ENCODE results near the gene MZB1.
"Not testable (repeated sequence)": the region's sequence is repeated elsewhere in the genome, so short reads cannot be mapped to it uniquely, and the experiment has no call there.

The MZB1 gene

DNA sequence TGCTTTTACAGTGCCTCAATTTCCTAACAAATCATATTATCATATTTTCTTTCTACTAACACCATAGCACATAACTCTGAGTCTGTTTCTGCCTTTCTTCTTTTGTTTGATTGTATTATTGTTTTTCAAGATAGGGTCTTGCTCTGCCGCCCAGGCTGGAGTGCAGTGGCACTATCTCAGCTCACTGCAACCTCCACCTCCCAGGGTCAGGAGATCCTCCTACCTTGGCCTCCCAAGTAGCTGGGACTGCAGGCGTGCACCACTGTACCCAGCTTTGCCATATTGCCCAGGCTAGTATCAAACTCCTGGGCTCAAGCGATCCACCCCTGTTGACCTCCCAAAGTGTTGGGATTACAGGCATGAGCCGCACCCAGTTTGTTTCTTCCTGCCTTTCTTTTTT, 29.3 kb downstream of the MZB1 start:
- Histone ChIP-seq H3K9me3 (ENCODE audit: insufficient read depth, low read depth, low read length) (no peaks in the 10 kb centered on the region), H3K27me3 (ENCODE audit: insufficient read depth, low read length) (no peaks in the 10 kb centered on the region), H3K9ac (ENCODE audit: low read depth, low read length) (no peak overlapping the region), H3K4me1 (ENCODE audit: insufficient read depth, low read length) (no peaks in the 10 kb centered on the region), H3K36me3 (ENCODE audit: insufficient read depth, low read depth, low read length) (peaks cover 35% of the 10 kb centered on the region), H3K4me3 (ENCODE audit: low read length) (no peak overlapping the region), H3K27ac (ENCODE audit: low read length) (no peak overlapping the region)

- no peaks in the 10 kb centered on the region for H3K27me3 ChIP-seq (ENCODE audit: insufficient read depth, low read length)
- peaks cover 26% of the 10 kb centered on the region for H3K36me3 ChIP-seq (ENCODE audit: insufficient read depth, low read depth, low read length)
Observed at GRCh38 chr5:139358064-139358463, 31.6 kb downstream of the MZB1 start.

DNA sequence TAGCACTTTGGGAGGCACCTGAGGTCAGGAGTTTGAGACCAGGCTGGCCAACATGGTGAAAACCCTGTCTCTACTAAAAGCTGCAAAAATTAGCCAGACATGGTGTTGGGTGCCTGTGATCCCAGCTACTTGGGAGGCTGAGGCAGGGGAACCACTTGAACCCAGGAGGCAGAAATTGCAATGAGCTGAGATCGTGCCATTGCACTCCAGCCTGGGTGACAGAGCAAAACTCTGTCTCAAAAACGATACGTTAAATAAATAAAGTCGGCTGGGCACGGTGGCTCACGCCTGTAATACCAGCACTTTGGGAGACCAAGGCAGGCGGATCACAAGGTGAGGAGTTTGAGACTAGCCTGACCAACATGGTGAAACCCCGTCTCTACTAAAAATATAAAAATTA, 33.8 kb downstream of the MZB1 start:
- not testable (repeated sequence) for H3K9ac ChIP-seq (ENCODE audit: low read depth, low read length); H3K27ac ChIP-seq (ENCODE audit: low read length); H3K9me3 ChIP-seq (ENCODE audit: insufficient read depth, low read depth, low read length); H3K4me3 ChIP-seq (ENCODE audit: low read length); H3K27me3 ChIP-seq (ENCODE audit: insufficient read depth, low read length); H3K4me1 ChIP-seq (ENCODE audit: insufficient read depth, low read length)
- H3K36me3 ChIP-seq (ENCODE audit: insufficient read depth, low read depth, low read length), result peaks cover 35% of the 10 kb centered on the region

More at GRCh38 chr5:139358064-139358463, 31.6 kb downstream of the MZB1 start:
- H3K4me1 ChIP-seq (ENCODE audit: insufficient read depth, low read length), result no peaks in the 10 kb centered on the region
- H3K9me3 ChIP-seq (ENCODE audit: insufficient read depth, low read depth, low read length), result no peaks in the 10 kb centered on the region
- no peak overlapping the region for H3K27ac ChIP-seq (ENCODE audit: low read length)
- H3K4me3 ChIP-seq (ENCODE audit: low read length), result no peak overlapping the region
- no peak overlapping the region for H3K9ac ChIP-seq (ENCODE audit: low read depth, low read length)

DNA sequence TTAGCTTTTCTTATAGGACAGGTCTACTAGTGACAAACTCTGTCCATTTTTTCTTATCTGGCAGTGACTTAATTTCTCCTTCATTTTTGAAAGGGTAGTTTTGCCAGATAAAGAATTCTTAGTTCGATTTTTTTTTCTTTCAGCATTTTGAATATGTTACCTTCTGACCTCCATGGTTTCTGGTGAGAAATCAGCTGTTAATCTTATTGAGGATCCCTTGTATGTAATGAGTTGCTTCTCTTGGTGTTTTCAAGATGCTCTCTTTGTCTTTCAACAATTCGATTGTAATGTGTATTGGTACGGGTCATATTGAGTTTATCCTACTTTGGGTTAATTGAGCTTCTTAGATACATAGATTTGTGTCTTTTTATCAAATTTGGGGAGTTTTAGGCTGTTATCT, 35.5 kb downstream of the MZB1 start:
- Histone ChIP-seq H3K27ac (ENCODE audit: low read length) (no peak overlapping the region), H3K27me3 (ENCODE audit: insufficient read depth, low read length) (no peaks in the 10 kb centered on the region), H3K4me3 (ENCODE audit: low read length) (no peak overlapping the region), H3K4me1 (ENCODE audit: insufficient read depth, low read length) (no peaks in the 10 kb centered on the region), H3K9me3 (ENCODE audit: insufficient read depth, low read depth, low read length) (no peaks in the 10 kb centered on the region), H3K36me3 (ENCODE audit: insufficient read depth, low read depth, low read length) (peaks cover 40% of the 10 kb centered on the region), H3K9ac (ENCODE audit: low read depth, low read length) (no peak overlapping the region)

- Histone ChIP-seq H3K36me3 (ENCODE audit: insufficient read depth, low read depth, low read length) (peaks cover 45% of the 10 kb centered on the region), H3K4me1 (ENCODE audit: insufficient read depth, low read length) (peaks cover 10% of the 10 kb centered on the region; the same call in 1 of the 2 replicates)
- not testable (repeated sequence) for H3K4me3 ChIP-seq (ENCODE audit: low read length)
Observed at GRCh38 chr5:139347863-139348262, 41.9 kb downstream of the MZB1 start.

GRCh38 chr5:139345442-139345841, 44.3 kb downstream of the MZB1 start:
- not testable (repeated sequence) for H3K9me3 ChIP-seq (ENCODE audit: insufficient read depth, low read depth, low read length); H3K4me3 ChIP-seq (ENCODE audit: low read length); H3K9ac ChIP-seq (ENCODE audit: low read depth, low read length); H3K27me3 ChIP-seq (ENCODE audit: insufficient read depth, low read length); H3K27ac ChIP-seq (ENCODE audit: low read length)
- Histone ChIP-seq H3K4me1 (ENCODE audit: insufficient read depth, low read length) (peaks cover 11% of the 10 kb centered on the region; the same call in 1 of the 2 replicates), H3K36me3 (ENCODE audit: insufficient read depth, low read depth, low read length) (peaks cover 34% of the 10 kb centered on the region)

More at GRCh38 chr5:139347863-139348262, 41.9 kb downstream of the MZB1 start:
- not testable (repeated sequence) for H3K27ac ChIP-seq (ENCODE audit: low read length); H3K9ac ChIP-seq (ENCODE audit: low read depth, low read length); H3K9me3 ChIP-seq (ENCODE audit: insufficient read depth, low read depth, low read length); H3K27me3 ChIP-seq (ENCODE audit: insufficient read depth, low read length)

- Histone ChIP-seq H3K27ac (ENCODE audit: low read length) (no peak overlapping the region), H3K9me3 (ENCODE audit: insufficient read depth, low read depth, low read length) (no peaks in the 10 kb centered on the region), H3K9ac (ENCODE audit: low read depth, low read length) (no peak overlapping the region), H3K4me3 (ENCODE audit: low read length) (peak overlapping the region; percentile 7; the same call in 1 of the 2 replicates), H3K36me3 (ENCODE audit: insufficient read depth, low read depth, low read length) (peaks cover 29% of the 10 kb centered on the region), H3K27me3 (ENCODE audit: insufficient read depth, low read length) (no peaks in the 10 kb centered on the region), H3K4me1 (ENCODE audit: insufficient read depth, low read length) (peaks cover 11% of the 10 kb centered on the region; the same call in 1 of the 2 replicates)
Observed at GRCh38 chr5:139344177-139344576, 45.5 kb downstream of the MZB1 start.

DNA sequence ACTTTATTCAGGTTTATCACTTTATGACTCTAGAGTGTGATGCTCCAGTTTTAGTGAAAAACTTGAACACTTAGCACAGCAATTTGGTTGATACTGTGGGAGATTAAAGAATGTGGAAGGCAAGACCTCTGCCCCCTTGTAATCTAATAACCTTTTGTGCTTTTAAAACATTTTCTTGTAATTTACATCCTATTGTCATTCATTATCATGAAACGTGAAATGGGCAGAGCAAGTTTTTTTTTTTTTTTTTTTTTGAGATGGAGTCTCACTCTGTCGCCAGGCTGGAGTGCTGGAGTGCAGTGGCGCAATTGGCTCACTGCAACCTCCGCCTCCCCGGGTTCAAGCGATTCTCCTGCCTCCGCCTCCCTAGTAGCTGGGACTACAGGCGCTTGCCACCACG, 46.2 kb downstream of the MZB1 start:
- Histone ChIP-seq H3K4me3 (ENCODE audit: low read length) (peak overlapping the region; percentile 97), H3K9me3 (ENCODE audit: insufficient read depth, low read depth, low read length) (no peaks in the 10 kb centered on the region), H3K9ac (ENCODE audit: low read depth, low read length) (peak overlapping the region; percentile 99; the same call in 1 of the 2 replicates), H3K27ac (ENCODE audit: low read length) (no peak overlapping the region), H3K27me3 (ENCODE audit: insufficient read depth, low read length) (no peaks in the 10 kb centered on the region), H3K36me3 (ENCODE audit: insufficient read depth, low read depth, low read length) (peaks cover 28% of the 10 kb centered on the region), H3K4me1 (ENCODE audit: insufficient read depth, low read length) (peaks cover 11% of the 10 kb centered on the region; the same call in 1 of the 2 replicates)

DNA sequence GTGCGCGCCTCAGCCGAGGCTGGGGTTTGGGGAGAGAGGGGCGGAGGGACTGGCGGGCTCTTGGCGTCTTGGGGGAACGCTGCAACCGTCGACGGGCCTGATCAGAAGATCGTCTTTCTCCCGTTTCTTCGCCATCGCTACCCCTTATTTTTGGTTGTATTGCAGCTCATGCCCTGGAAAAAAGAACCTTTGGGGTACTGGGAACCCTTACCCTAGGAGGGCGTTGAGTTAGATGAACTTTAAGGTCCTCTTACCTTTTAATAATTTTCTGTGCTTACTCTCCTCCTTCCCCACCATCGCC, 47.3 kb downstream of the MZB1 start:
- H3K27ac ChIP-seq (ENCODE audit: low read length), result peak overlapping the region; percentile 69

GRCh38 chr5:139341689-139342422, 47.9 kb downstream of the MZB1 start, which contains the start of gene PAIP2:
PAIP2 (plus strand) TSS chr5:139341854; CDS start chr5:139363785, 21,931 bp downstream.
- no peaks in the 10 kb centered on the region for H3K9me3 ChIP-seq (ENCODE audit: insufficient read depth, low read depth, low read length)
- H3K27ac ChIP-seq (ENCODE audit: low read length), result peak within 1 kb of the TSS; percentile 96
- H3K36me3 ChIP-seq (ENCODE audit: insufficient read depth, low read depth, low read length), result peaks cover 23% of the 10 kb centered on the region
- H3K9ac ChIP-seq (ENCODE audit: low read depth, low read length), result peak within 1 kb of the TSS; percentile 99
- peaks cover 11% of the 10 kb centered on the region; the same call in 1 of the 2 replicates for H3K4me1 ChIP-seq (ENCODE audit: insufficient read depth, low read length)
- H3K4me3 ChIP-seq (ENCODE audit: low read length), result peak within 1 kb of the TSS; percentile 97
- no peaks in the 10 kb centered on the region for H3K27me3 ChIP-seq (ENCODE audit: insufficient read depth, low read length)

More for the DNA sequence above, 47.3 kb downstream of the MZB1 start:
- H3K9ac ChIP-seq (ENCODE audit: low read depth, low read length), result peak overlapping the region; percentile 99
- peak overlapping the region; percentile 97 for H3K4me3 ChIP-seq (ENCODE audit: low read length)
- peaks cover 11% of the 10 kb centered on the region; the same call in 1 of the 2 replicates for H3K4me1 ChIP-seq (ENCODE audit: insufficient read depth, low read length)
- no peaks in the 10 kb centered on the region for H3K9me3 ChIP-seq (ENCODE audit: insufficient read depth, low read depth, low read length)
- no peaks in the 10 kb centered on the region for H3K27me3 ChIP-seq (ENCODE audit: insufficient read depth, low read length)
- H3K36me3 ChIP-seq (ENCODE audit: insufficient read depth, low read depth, low read length), result peaks cover 28% of the 10 kb centered on the region

GRCh38 chr5:139341187-139341688, 48.5 kb downstream of the MZB1 start:
- H3K9me3 ChIP-seq (ENCODE audit: insufficient read depth, low read depth, low read length), result no peaks in the 10 kb centered on the region
- peak overlapping the region; percentile 45; the same call in 1 of the 2 replicates for H3K9ac ChIP-seq (ENCODE audit: low read depth, low read length)
- peaks cover 19% of the 10 kb centered on the region for H3K36me3 ChIP-seq (ENCODE audit: insufficient read depth, low read depth, low read length)
- H3K27ac ChIP-seq (ENCODE audit: low read length), result no peak overlapping the region
- peak overlapping the region; percentile 97 for H3K4me3 ChIP-seq (ENCODE audit: low read length)
- no peaks in the 10 kb centered on the region for H3K27me3 ChIP-seq (ENCODE audit: insufficient read depth, low read length)
- H3K4me1 ChIP-seq (ENCODE audit: insufficient read depth, low read length), result peaks cover 11% of the 10 kb centered on the region; the same call in 1 of the 2 replicates

- no peak overlapping the region for H3K9ac ChIP-seq (ENCODE audit: low read depth, low read length)
- peaks cover 15% of the 10 kb centered on the region for H3K36me3 ChIP-seq (ENCODE audit: insufficient read depth, low read depth, low read length)
Observed at GRCh38 chr5:139340051-139340450, 49.7 kb downstream of the MZB1 start.

More at GRCh38 chr5:139340051-139340450, 49.7 kb downstream of the MZB1 start:
- H3K9me3 ChIP-seq (ENCODE audit: insufficient read depth, low read depth, low read length), result no peaks in the 10 kb centered on the region
- H3K4me3 ChIP-seq (ENCODE audit: low read length), result no peak overlapping the region
- no peak overlapping the region for H3K27ac ChIP-seq (ENCODE audit: low read length)
- peaks cover 11% of the 10 kb centered on the region; the same call in 1 of the 2 replicates for H3K4me1 ChIP-seq (ENCODE audit: insufficient read depth, low read length)
- no peaks in the 10 kb centered on the region for H3K27me3 ChIP-seq (ENCODE audit: insufficient read depth, low read length)
